Breast epithelium (tissue), 3 donors: ENCODE data around the gene ABI2.

Experiments
- POLR2A ChIP-seq: fragments of 450-650 bp; IDR thresholded peaks from one replicate; pipeline ENCODE4 v1.6.1; 2016; ENCODE audit warnings: antibody characterized with exemption, mild to moderate bottlenecking, moderate library complexity
- POLR2AphosphoS5 ChIP-seq, 3 donors: sonication (generic); formaldehyde crosslinking; IDR thresholded peaks; one replicate each; pipeline ENCODE4 v1.6.1; 2017; ENCODE audit warnings: antibody characterized with exemption in 3 of 3
- TF ChIP-seq, protein P1 (sequence below), 3 donors: fragments of 450-650 bp; IDR thresholded peaks; one replicate each; pipeline ENCODE4 v1.5.1; 2016 to 2017; ENCODE audit warnings: antibody characterized with exemption in 3 of 3, mild to moderate bottlenecking in 3 of 3, moderate library complexity in 3 of 3

DNA sequence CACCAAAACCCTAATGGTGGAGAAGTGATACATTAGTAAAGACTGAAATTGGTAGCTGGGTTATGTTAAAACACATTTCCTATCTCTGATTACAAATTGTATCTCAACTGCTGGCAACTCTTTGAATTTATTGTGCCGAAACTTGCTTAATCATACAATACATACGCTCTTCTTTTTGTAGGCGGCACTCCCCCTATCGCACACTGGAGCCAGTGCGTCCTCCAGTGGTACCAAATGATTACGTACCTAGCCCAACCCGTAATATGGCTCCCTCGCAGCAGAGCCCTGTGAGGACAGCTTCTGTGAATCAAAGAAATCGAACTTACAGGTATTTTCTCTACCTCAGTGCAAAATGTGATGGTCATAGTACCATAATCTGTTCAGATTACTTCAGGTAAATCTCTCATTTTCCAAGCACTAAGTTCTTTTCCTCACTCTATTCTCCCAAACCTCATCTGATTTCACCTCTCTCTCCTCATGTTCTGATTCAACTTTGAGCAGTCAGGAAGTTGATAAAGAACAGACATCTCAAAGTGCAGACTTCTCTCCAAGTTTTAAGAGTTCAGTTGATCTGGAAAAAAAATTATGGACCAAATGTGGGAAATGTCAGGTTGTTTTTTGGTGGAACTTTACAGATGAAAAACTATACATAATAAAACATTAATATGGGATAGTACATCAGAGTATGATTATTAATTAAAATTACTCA, 66.5 kb downstream of the ABI2 start:
- TF ChIP-seq POLR2A (no peak), POLR2AphosphoS5 (IDR thresholded peaks at IDR 0.05) (no peak)
- TF ChIP-seq, protein P1, sequence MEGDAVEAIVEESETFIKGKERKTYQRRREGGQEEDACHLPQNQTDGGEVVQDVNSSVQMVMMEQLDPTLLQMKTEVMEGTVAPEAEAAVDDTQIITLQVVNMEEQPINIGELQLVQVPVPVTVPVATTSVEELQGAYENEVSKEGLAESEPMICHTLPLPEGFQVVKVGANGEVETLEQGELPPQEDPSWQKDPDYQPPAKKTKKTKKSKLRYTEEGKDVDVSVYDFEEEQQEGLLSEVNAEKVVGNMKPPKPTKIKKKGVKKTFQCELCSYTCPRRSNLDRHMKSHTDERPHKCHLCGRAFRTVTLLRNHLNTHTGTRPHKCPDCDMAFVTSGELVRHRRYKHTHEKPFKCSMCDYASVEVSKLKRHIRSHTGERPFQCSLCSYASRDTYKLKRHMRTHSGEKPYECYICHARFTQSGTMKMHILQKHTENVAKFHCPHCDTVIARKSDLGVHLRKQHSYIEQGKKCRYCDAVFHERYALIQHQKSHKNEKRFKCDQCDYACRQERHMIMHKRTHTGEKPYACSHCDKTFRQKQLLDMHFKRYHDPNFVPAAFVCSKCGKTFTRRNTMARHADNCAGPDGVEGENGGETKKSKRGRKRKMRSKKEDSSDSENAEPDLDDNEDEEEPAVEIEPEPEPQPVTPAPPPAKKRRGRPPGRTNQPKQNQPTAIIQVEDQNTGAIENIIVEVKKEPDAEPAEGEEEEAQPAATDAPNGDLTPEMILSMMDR (IDR thresholded peaks at IDR 0.05) = no peak
